RWPE1 (cell line): ENCODE results near the gene KIF1C.

ENCODE experiments used
- CTCF ChIA-PET: fragments of 350-600 bp; sonication (Branson Sonifier 250); formaldehyde crosslinking; extraction: SDS; loops from one replicate; lab custom pipeline; 2021; lab: Yijun Ruan, JAX
- POLR2A ChIA-PET: fragments of 400-600 bp; formaldehyde crosslinking; extraction: SDS; loops from one replicate; lab custom pipeline; 2020; ENCODE audit warnings: antibody characterized with exemption; ENCODE audit not compliant: low non-redundant PET; lab: Yijun Ruan, JAX
- DNase-seq: peaks from one replicate; pipeline ENCODE4 v3.0.0; 2012; ENCODE audit warnings: low spot score
- H3K27ac ChIP-seq: fragments of 450-650 bp; 2 replicates; pipeline ENCODE4 v1.5.1; 2017
- TF ChIP-seq, protein P1 (sequence below): fragments of 450-650 bp; conservative IDR thresholded peaks from 2 replicates; pipeline ENCODE4 v1.5.1; 2017; ENCODE audit warnings: low read depth, mild to moderate bottlenecking

Gene KIF1C

DNA sequence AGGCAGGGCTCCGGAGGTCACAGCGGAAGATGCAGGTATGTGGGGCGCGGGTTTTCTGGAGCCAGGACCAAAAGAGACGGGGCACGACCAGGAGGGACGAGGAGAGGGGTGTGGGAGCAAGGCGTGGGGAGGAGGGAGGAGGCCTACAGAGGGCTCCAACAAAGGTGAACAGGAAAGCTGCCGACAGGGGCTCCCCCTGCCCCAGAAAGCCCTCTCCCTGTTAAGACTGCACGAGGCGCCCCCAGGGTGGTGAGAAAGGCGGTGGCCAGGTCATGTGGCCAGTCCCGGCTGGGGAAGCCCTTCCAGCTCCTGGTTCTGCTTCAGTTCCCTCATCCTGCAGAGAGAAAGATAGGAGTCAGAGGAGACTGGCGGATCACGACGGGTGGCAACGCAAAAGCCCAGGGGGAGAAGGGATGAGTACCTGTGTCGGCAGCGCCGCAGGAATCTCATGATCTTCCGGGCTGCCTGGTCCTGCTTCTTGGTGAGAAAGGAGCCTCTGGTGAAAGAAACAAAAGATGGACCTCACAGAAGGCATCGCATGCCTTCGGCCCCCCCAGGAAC is 29.2 kb upstream of the KIF1C start:
- no peak for DNase-seq
- CTCF ChIA-PET, result interaction anchor here (0.9 to 1.4 kb wide), 3 partner anchors 12 to 58 kb away, joined by 3 to 5 read pairs (median 3); no protein-coding TSS in a partner anchor
- POLR2A ChIA-PET, result interaction anchor here (0.6 to 2.0 kb wide), 4 partner anchors 9 to 23 kb away, joined by 3 to 10 read pairs (median 4); partner anchors contain the start of genes CAMTA2 and PFN1
- TF ChIP-seq, protein P1, sequence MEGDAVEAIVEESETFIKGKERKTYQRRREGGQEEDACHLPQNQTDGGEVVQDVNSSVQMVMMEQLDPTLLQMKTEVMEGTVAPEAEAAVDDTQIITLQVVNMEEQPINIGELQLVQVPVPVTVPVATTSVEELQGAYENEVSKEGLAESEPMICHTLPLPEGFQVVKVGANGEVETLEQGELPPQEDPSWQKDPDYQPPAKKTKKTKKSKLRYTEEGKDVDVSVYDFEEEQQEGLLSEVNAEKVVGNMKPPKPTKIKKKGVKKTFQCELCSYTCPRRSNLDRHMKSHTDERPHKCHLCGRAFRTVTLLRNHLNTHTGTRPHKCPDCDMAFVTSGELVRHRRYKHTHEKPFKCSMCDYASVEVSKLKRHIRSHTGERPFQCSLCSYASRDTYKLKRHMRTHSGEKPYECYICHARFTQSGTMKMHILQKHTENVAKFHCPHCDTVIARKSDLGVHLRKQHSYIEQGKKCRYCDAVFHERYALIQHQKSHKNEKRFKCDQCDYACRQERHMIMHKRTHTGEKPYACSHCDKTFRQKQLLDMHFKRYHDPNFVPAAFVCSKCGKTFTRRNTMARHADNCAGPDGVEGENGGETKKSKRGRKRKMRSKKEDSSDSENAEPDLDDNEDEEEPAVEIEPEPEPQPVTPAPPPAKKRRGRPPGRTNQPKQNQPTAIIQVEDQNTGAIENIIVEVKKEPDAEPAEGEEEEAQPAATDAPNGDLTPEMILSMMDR, result no peak
- peak overlapping the region; percentile 98 for H3K27ac ChIP-seq

DNA sequence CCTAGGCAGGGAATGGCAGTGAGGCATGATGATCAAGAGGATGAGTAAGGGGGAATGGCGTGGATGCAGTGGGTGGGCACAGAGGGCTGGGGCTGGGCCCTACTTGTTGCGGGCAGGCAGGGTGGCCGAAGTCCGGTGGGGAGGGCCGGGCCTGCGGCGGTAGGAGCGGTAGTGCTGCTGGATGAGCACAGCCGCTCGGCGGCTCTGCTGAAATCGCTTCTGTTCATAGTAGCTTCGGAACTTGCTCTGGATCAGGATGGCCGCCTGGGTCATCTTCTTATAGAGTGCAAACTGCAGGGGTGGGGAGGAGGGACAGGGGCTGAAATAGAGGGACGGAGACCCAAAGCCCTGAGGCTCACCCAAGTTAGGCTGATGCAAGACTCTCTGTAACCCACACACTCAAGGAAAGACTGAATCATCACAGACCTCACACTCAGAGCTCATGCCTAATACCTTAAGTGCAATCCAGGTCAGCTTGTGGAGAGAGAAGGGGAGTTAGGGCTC is 28.7 kb upstream of the KIF1C start:
- POLR2A ChIA-PET, result interaction anchor here (0.6 to 2.0 kb wide), 4 partner anchors 9 to 24 kb away, joined by 3 to 10 read pairs (median 4); partner anchors contain the start of genes CAMTA2 and PFN1
- peak overlapping the region; percentile 98 for H3K27ac ChIP-seq
- TF ChIP-seq, protein P1, result no peak
- CTCF ChIA-PET, result interaction anchor here (0.9 to 1.4 kb wide), 2 partner anchors 11 to 57 kb away, joined by 3 to 5 read pairs; no protein-coding TSS in a partner anchor
- peak; percentile 78 for DNase-seq

DNA sequence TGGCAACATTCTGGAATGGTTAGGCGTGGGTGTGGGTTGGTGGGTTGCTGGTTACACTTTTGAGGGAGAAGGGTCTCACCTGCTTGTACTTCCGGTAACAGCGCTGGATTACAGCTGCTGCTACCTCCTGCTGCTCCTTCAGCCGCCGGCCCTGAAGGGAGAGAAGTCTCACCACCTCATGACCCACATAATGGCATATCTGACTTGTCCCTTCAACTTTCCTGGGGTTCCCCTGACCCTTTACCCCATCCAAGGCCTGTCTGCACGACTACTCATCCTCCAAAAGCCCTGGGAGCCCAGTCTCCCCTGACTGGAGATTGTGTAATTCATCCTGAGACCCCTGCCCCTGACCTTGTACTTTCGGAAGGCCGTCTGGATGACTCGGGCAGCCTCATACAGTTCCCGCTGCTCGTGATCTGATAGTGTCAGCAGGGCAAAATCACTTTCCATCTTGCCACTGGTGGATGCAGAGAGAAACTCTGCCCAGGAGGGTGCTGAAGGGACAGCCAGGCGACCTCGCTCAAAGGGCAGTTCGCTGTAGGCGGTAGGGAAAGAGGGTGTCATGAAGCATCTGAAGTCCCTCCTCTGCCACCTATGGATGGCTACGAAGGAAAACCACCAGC is 28.1 kb upstream of the KIF1C start:
- no peak for DNase-seq
- POLR2A ChIA-PET, result interaction anchor here (1.5 to 2.0 kb wide), 2 partner anchors 17 to 24 kb away, joined by 3 to 10 read pairs; partner anchors contain the start of gene CAMTA2
- TF ChIP-seq, protein P1, result no peak
- CTCF ChIA-PET, result interaction anchor here (0.6 kb wide), 1 partner anchor 214 kb away, joined by 4 read pairs; no protein-coding TSS in a partner anchor
- peak overlapping the region; percentile 98 for H3K27ac ChIP-seq

DNA sequence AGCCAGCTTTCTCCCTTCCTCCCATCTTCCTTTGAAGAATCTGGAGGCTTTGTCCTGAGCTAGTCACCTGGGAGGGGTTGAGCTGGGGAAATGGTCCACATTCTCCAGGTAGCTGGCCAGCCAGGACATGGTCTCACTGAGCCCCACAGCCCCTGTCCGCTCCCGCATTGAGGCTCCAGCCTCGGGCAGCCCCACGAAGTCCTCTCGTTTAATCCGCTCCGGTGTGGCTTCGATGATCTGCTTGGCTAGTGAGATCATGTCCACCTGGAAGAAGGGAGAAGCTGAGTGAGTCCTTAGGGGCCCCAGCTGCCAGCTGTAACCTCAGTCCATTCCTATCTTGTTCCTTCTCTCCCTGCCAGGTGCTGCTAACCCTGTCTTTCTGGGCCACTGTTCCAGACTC is 27.5 kb upstream of the KIF1C start:
- ChIA-PET POLR2A (interaction anchor here (2.0 kb wide), 1 partner anchor 17 kb away, joined by 10 read pairs; the partner anchor contains the start of gene CAMTA2), CTCF (interaction anchor here (0.6 kb wide), 1 partner anchor 215 kb away, joined by 4 read pairs; no protein-coding TSS in a partner anchor)
- peak overlapping the region; percentile 98 for H3K27ac ChIP-seq
- TF ChIP-seq, protein P1, result no peak
- no peak for DNase-seq

DNA sequence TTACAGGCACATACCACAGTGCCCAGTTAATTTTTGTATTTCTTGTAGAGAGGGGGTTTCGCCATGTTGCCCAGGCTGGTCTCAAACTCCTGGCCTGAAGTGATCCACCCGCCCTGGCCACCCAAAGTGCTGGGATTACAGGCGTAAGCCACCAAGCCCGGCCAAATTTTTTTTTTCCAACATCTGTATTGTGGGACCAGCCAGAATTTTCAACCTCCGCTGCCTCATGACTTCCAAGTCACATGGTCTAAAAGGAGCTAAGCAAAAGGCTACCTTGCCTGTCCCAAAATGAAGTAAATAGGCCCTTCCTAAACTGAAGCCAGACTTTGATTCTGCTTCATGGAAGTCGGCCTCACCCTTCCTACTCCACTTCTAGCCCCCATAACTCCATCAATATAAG is 25.9 kb upstream of the KIF1C start:
- CTCF ChIA-PET, result interaction anchor here (0.6 kb wide), 1 partner anchor 9 kb away, joined by 3 read pairs; no protein-coding TSS in a partner anchor
- POLR2A ChIA-PET, result interaction anchor here (0.7 to 0.8 kb wide), 2 partner anchors 28 to 30 kb away, joined by 3 to 16 read pairs; no protein-coding TSS in a partner anchor
- no peak for DNase-seq
- TF ChIP-seq, protein P1, result no peak
- peak overlapping the region; percentile 31 for H3K27ac ChIP-seq

DNA sequence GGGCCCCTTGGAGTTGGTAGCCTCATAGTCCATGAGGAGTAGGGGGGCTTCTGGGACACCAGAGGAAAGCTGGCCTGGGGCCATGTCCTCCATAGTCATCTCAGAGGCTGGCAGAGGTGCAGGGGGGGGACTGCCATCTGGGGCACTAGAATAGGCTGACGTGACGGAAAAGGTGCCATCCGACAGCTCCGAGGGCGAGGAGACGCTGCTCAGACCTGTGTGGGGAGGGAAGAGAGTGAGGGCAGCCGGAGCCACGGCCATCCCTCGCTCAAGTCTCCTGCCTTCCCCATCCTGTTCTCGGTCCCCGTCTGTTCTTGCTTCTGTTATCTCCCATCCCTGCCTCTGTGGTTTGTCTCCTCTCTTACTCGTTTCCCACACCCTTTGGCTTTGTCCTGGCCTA is 25.4 kb upstream of the KIF1C start:
- H3K27ac ChIP-seq, result peak overlapping the region; percentile 31
- CTCF ChIA-PET, result interaction anchor here (0.6 kb wide), 1 partner anchor 9 kb away, joined by 3 read pairs; no protein-coding TSS in a partner anchor
- TF ChIP-seq, protein P1, result no peak
- no peak for DNase-seq
- POLR2A ChIA-PET, result no interaction called here
